ENCODE measurements around the gene PBX4. TPM values are rescaled to one million over a fixed set of nuclear protein-coding genes. Genes with fewer than 3 reads are reported as not detected.
A peak's percentile ranks its signal among the peaks of the same experiment; 100 is the strongest.

The PBX4 gene
- total RNA-seq, 1 experiment from 2014 or later = not detected

DNA sequence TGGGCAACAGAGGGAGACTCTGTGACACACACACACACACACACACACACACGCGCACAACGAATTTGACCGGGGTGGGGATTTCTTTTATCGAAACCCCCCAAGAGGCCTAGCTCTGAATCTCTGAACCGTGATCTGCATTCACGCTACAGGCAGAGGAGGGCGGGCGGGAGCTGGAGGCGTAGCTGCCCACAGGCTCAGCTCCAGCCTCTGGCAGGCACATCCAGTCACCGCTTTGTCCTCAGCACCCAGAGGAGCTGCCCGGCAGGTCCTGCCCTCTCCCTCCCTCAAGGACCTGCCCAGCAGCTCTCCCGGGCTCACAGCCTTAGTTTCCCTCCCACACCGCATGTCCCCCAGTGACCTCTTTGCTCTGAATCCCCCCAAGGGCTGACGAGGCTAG lies 60.4 kb downstream of the PBX4 start:
- H3K27ac ChIP-seq (ENCODE audit: low read length) = no peak overlapping the region
- no peaks in the 10 kb centered on the region for H3K9me3 ChIP-seq (ENCODE audit: low read length)
- H3K27me3 ChIP-seq (ENCODE audit: low read length) = no peaks in the 10 kb centered on the region
- H3K9ac ChIP-seq (ENCODE audit: low read length) = no peak overlapping the region
- H3K9me2 ChIP-seq (replicated peaks; ENCODE audit: insufficient read depth, low read length) = no peaks in the 10 kb centered on the region
- no peaks in the 10 kb centered on the region for H4K20me1 ChIP-seq (ENCODE audit: insufficient read depth, low read depth, low read length)
- no peak overlapping the region for H3K4me3 ChIP-seq (ENCODE audit: low read length)
- no peaks in the 10 kb centered on the region for H3K36me3 ChIP-seq (ENCODE audit: insufficient read depth, low read length)
- DNase-seq = no peak
- no peak overlapping the region for H3K4me2 ChIP-seq (ENCODE audit: low read depth, low read length, poor library complexity, severe bottlenecking)
- H3K4me1 ChIP-seq (ENCODE audit: low read length) = no peaks in the 10 kb centered on the region
- no peaks in the 10 kb centered on the region for H3K79me2 ChIP-seq (ENCODE audit: low read length)
- no peak overlapping the region for H2AFZ ChIP-seq (ENCODE audit: low read length)

DNA sequence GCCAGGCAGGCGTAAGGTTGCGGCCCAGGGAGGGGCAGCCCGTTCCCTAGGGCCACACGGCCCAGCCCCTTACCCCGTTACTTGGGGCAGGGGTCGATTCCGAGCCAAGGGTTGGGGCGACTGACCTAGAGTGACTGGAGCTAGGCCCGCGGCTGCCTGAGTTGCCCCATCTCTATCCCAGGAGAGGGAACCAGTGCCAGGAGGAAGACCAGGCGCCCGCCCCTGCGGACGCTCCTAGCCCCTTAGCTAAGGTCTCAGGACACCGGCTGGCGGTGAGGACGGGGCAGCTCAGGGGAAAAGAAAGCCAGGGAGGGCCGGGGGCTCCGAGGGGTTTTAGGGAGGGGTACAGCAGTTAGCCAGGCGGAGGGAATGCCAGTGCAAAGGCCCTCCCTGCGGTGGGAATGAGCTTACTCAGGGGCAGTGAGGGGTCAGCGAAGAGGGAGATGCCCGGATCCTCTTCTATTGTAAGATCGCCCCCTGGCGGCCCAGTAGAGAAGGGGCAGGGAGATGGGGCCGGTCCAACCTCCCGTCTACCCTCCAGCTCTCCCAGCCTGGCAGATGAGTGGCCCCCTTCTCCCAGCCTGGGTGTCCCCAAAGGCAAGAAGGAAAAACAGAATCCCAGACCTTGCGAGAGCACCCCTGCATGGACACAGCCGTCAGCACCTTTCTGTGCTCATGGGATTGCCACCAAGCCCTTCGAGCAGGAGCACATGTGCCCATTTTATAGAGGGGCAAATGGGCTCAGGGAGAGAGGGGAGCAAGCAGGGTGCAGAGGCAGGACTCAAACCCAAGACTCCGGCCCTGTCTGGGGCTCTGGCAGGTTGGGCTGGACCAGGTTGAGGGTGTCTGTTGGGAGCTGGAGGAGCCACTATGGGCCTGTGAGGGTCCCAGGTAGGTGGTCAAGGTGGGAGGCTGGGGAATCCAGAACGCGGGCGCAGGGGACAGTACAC lies 64.1 kb downstream of the PBX4 start:
- Histone ChIP-seq H4K20me1 (ENCODE audit: insufficient read depth, low read depth, low read length) (0 out of 2 replicates have a peak, but pooled peaks cover 6% of the 10 kb centered on the region), H3K9ac (ENCODE audit: low read length) (no peak overlapping the region), H3K4me2 (ENCODE audit: low read depth, low read length, poor library complexity, severe bottlenecking) (no peak overlapping the region), H3K4me3 (ENCODE audit: low read length) (no peak overlapping the region), H3K36me3 (ENCODE audit: insufficient read depth, low read length) (no peaks in the 10 kb centered on the region), H3K79me2 (ENCODE audit: low read length) (no peaks in the 10 kb centered on the region), H3K9me3 (ENCODE audit: low read length) (no peaks in the 10 kb centered on the region), H3K27me3 (ENCODE audit: low read length) (no peaks in the 10 kb centered on the region), H3K27ac (ENCODE audit: low read length) (no peak overlapping the region), H3K9me2 (replicated peaks; ENCODE audit: insufficient read depth, low read length) (no peaks in the 10 kb centered on the region), H3K4me1 (ENCODE audit: low read length) (no peaks in the 10 kb centered on the region), H2AFZ (ENCODE audit: low read length) (no peak overlapping the region)
- DNase-seq = peak; percentile 86

DNA sequence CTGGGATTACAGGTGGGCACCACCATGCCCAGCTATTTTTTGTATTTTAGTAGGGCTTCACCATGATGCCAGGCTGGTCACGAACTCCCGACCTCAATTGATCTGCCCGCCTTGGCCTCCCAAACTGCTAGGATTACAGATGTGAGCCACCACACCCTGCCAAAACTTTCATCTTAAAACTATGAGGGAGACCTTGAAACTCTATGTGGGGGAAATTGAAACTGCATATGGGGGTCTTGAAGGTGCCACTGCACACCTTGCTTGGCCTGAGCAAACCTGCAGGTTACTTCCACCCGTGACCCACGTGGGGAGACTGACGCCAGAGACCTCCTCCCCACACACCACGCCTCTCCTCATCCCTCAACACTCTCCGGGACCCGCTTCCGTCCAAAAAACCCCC lies 64.8 kb downstream of the PBX4 start:
- Histone ChIP-seq H4K20me1 (ENCODE audit: insufficient read depth, low read depth, low read length) (0 out of 2 replicates have a peak, but pooled peaks cover 6% of the 10 kb centered on the region), H3K9me3 (ENCODE audit: low read length) (no peaks in the 10 kb centered on the region), H3K4me3 (ENCODE audit: low read length) (no peak overlapping the region), H3K9me2 (replicated peaks; ENCODE audit: insufficient read depth, low read length) (no peaks in the 10 kb centered on the region), H3K79me2 (ENCODE audit: low read length) (no peaks in the 10 kb centered on the region), H3K36me3 (ENCODE audit: insufficient read depth, low read length) (no peaks in the 10 kb centered on the region), H3K4me2 (ENCODE audit: low read depth, low read length, poor library complexity, severe bottlenecking) (no peak overlapping the region), H2AFZ (ENCODE audit: low read length) (no peak overlapping the region), H3K9ac (ENCODE audit: low read length) (no peak overlapping the region), H3K4me1 (ENCODE audit: low read length) (no peaks in the 10 kb centered on the region), H3K27ac (ENCODE audit: low read length) (no peak overlapping the region), H3K27me3 (ENCODE audit: low read length) (no peaks in the 10 kb centered on the region)
- no peak for DNase-seq

DNA sequence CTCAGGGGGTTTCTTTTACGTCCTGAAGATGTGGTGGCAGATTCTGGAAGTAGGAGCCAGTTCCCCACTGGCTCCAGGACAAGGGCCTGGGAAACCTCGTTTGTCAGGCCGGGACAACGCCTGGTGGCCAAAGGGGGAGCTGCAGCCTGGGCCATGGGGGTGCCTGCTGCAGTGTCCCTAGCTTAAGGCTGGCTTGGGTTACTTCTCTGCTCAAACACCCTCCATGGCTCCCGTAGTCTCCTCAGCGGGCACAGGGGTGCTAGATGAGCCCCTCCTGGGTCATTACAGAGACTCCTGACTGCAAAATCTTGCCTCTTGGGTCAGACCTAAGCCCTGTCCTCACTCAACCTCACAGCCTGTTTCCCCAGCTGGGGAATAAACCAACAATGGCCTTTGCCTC lies 65.7 kb downstream of the PBX4 start:
- Histone ChIP-seq H3K27ac (ENCODE audit: low read length) (no peak overlapping the region), H3K4me3 (ENCODE audit: low read length) (no peak overlapping the region)
- DNase-seq = peak; percentile 63

DNA sequence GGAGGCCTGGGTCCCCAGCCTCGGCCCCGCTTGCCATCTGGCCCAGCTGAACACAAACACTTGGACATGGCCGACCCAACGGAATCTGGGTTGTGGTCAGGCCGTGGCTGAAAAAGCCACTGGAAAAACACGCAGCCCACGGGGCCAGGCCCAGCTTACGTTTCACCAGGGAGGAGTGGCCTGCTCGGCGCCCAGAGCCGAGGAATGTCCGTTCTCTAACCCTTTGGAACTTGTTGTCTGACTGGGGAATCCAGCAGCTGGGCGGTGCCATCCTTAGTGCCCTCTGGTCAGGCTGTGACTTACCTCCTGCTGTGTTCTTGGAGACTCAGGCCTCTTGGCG lies 66.7 kb downstream of the PBX4 start:
- Histone ChIP-seq H3K36me3 (ENCODE audit: insufficient read depth, low read length) (no peaks in the 10 kb centered on the region), H3K27ac (ENCODE audit: low read length) (no peak overlapping the region), H4K20me1 (ENCODE audit: insufficient read depth, low read depth, low read length) (0 out of 2 replicates have a peak, but pooled peaks cover 6% of the 10 kb centered on the region), H3K9me2 (replicated peaks; ENCODE audit: insufficient read depth, low read length) (no peaks in the 10 kb centered on the region), H3K4me3 (ENCODE audit: low read length) (no peak overlapping the region), H3K4me2 (ENCODE audit: low read depth, low read length, poor library complexity, severe bottlenecking) (no peak overlapping the region), H2AFZ (ENCODE audit: low read length) (no peak overlapping the region), H3K4me1 (ENCODE audit: low read length) (no peaks in the 10 kb centered on the region), H3K27me3 (ENCODE audit: low read length) (no peaks in the 10 kb centered on the region), H3K79me2 (ENCODE audit: low read length) (no peaks in the 10 kb centered on the region), H3K9ac (ENCODE audit: low read length) (no peak overlapping the region), H3K9me3 (ENCODE audit: low read length) (no peaks in the 10 kb centered on the region)
- no peak for DNase-seq

More for the DNA sequence above, 65.7 kb downstream of the PBX4 start:
- Histone ChIP-seq H3K27me3 (ENCODE audit: low read length) (no peaks in the 10 kb centered on the region), H3K79me2 (ENCODE audit: low read length) (no peaks in the 10 kb centered on the region), H4K20me1 (ENCODE audit: insufficient read depth, low read depth, low read length) (0 out of 2 replicates have a peak, but pooled peaks cover 6% of the 10 kb centered on the region), H3K4me2 (ENCODE audit: low read depth, low read length, poor library complexity, severe bottlenecking) (no peak overlapping the region), H2AFZ (ENCODE audit: low read length) (no peak overlapping the region), H3K4me1 (ENCODE audit: low read length) (no peaks in the 10 kb centered on the region), H3K9ac (ENCODE audit: low read length) (no peak overlapping the region), H3K9me3 (ENCODE audit: low read length) (no peaks in the 10 kb centered on the region), H3K36me3 (ENCODE audit: insufficient read depth, low read length) (no peaks in the 10 kb centered on the region), H3K9me2 (replicated peaks; ENCODE audit: insufficient read depth, low read length) (no peaks in the 10 kb centered on the region)

DNA sequence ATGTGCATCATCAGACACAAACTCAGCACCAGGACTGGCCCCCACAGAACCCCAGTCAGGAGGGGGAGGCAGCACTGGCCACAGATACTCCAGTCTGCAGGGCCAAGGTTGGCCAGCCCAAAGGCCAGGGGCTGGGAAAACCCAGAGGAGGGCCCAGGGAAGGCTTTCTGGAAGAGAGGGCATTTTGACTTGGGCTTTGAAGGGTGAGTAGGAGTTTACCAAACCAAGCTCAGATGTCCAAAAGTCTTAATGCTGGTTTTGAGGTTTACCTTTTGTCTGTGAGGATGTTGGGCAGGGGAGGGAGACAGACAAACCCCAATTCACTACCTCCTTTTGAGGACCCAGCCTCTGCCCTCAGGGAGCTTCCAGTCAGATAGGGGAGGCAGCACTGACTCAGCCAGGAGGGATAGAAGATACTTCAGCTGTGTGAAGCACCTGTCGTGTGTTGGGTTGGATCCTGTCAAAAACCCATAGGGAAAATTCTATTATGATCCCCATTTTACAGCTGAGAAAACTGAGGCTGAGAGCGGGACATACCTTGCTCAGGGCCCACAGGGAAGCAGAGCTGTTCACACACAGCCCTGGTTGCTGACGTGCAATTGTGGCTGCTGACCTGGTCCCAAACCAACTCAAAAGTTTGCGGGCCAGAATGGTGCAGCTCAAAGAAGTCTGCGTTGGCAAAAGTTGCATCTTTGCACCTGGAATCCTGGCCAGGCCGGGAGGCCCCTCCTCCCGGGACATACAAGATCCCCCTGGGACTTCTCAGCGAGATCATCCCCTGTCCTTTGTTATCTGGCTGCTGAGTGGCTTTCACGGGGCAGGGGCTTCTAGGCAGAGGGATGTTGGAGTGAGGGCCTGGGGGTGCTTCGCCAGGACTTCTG lies 67.3 kb downstream of the PBX4 start:
- Histone ChIP-seq H3K27ac (ENCODE audit: low read length) (no peak overlapping the region), H3K9ac (ENCODE audit: low read length) (no peak overlapping the region), H3K4me3 (ENCODE audit: low read length) (no peak overlapping the region), H3K36me3 (ENCODE audit: insufficient read depth, low read length) (no peaks in the 10 kb centered on the region), H3K9me3 (ENCODE audit: low read length) (no peaks in the 10 kb centered on the region), H3K79me2 (ENCODE audit: low read length) (no peaks in the 10 kb centered on the region), H2AFZ (ENCODE audit: low read length) (no peak overlapping the region), H4K20me1 (ENCODE audit: insufficient read depth, low read depth, low read length) (0 out of 2 replicates have a peak, but pooled peaks cover 6% of the 10 kb centered on the region), H3K27me3 (ENCODE audit: low read length) (no peaks in the 10 kb centered on the region), H3K4me1 (ENCODE audit: low read length) (no peaks in the 10 kb centered on the region), H3K9me2 (replicated peaks; ENCODE audit: insufficient read depth, low read length) (no peaks in the 10 kb centered on the region), H3K4me2 (ENCODE audit: low read depth, low read length, poor library complexity, severe bottlenecking) (no peak overlapping the region)
- no peak for DNase-seq

DNA sequence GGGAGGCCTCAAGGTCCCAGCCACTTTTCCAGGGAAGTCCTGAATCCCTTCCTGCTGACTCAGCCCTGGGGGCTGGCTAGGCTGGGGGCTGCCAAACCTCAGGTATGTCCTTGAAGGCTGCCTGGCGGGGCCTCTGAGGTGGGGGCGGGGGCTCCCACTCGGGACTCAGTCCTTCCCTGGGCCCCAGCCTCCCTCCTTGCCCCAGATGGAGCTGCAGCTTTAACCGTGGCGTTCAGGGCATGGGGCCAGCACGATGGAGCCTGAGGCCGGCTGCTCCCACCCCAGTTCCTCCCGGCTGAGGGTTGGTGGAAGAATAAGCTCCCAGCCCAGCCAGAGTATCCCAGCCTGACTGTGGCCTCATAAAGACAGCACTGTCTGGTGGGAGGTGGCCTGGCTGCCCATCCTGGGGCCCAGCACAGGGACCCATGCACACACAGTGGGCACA lies 68.0 kb downstream of the PBX4 start:
- no peak overlapping the region for H3K4me2 ChIP-seq (ENCODE audit: low read depth, low read length, poor library complexity, severe bottlenecking)
- H3K36me3 ChIP-seq (ENCODE audit: insufficient read depth, low read length) = no peaks in the 10 kb centered on the region
- H3K27me3 ChIP-seq (ENCODE audit: low read length) = no peaks in the 10 kb centered on the region
- H3K9ac ChIP-seq (ENCODE audit: low read length) = no peak overlapping the region
- no peak overlapping the region for H3K27ac ChIP-seq (ENCODE audit: low read length)
- 0 out of 2 replicates have a peak, but pooled peaks cover 6% of the 10 kb centered on the region for H4K20me1 ChIP-seq (ENCODE audit: insufficient read depth, low read depth, low read length)
- no peak overlapping the region for H3K4me3 ChIP-seq (ENCODE audit: low read length)
- H3K4me1 ChIP-seq (ENCODE audit: low read length) = no peaks in the 10 kb centered on the region
- no peak for DNase-seq
- no peaks in the 10 kb centered on the region for H3K79me2 ChIP-seq (ENCODE audit: low read length)
- H3K9me3 ChIP-seq (ENCODE audit: low read length) = no peaks in the 10 kb centered on the region
- H3K9me2 ChIP-seq (replicated peaks; ENCODE audit: insufficient read depth, low read length) = no peaks in the 10 kb centered on the region
- H2AFZ ChIP-seq (ENCODE audit: low read length) = no peak overlapping the region
